Measurements from ENCODE around the gene SYNC.
A peak's percentile ranks its signal among the peaks of the same experiment; 100 is the strongest.

SYNC gene

DNA sequence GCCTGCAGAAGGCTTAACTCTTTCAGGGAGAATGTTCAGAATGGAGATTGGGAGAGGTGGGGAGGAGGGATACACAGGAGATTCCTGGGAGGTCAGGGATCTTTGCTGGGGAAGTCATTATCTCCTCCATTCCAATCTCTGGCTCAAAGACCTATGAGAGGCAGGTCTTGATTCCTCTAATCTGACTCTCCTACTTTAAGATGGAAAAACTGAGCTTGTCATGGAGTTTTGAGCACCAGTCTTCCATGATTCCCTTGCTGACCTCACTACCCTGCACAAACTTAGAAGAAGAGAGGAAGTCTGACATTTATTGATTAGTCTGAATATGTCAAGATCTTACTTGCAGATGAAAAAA lies 41.5 kb upstream of the SYNC start:
- Histone ChIP-seq H3K9ac (ENCODE audit: low read length) (no peak overlapping the region), H3K79me2 (ENCODE audit: low read length) (peaks cover 10% of the 10 kb centered on the region), H3K4me1 (ENCODE audit: low read length) (peaks cover 3% of the 10 kb centered on the region; the same call in 1 of the 2 replicates), H3K27me3 (replicated peaks; ENCODE audit: insufficient read depth, low read length) (no peaks in the 10 kb centered on the region), H3K9me3 (replicated peaks; ENCODE audit: insufficient read depth, low read length) (no peaks in the 10 kb centered on the region), H3K4me3 (ENCODE audit: low read length) (no peak overlapping the region), H3K4me2 (ENCODE audit: low read depth, low read length) (no peak overlapping the region), H2AFZ (ENCODE audit: low read length) (no peak overlapping the region), H4K20me1 (ENCODE audit: insufficient read depth, low read length) (no peaks in the 10 kb centered on the region), H3K27ac (ENCODE audit: low read length) (no peak overlapping the region), H3K9me2 (replicated peaks; ENCODE audit: insufficient read depth, low read length) (no peaks in the 10 kb centered on the region), H3K36me3 (replicated peaks; ENCODE audit: insufficient read depth, low read length) (no peaks in the 10 kb centered on the region), H3F3A (ENCODE audit: insufficient read depth, low read length) (peaks cover 4% of the 10 kb centered on the region; the same call in 1 of the 2 replicates)
- DNase-seq = no peak
- no peak for TF ChIP-seq EZH2 (optimal IDR thresholded peaks at IDR 0.05; ENCODE audit: low read depth, low read length)
- TF ChIP-seq, protein P1, sequence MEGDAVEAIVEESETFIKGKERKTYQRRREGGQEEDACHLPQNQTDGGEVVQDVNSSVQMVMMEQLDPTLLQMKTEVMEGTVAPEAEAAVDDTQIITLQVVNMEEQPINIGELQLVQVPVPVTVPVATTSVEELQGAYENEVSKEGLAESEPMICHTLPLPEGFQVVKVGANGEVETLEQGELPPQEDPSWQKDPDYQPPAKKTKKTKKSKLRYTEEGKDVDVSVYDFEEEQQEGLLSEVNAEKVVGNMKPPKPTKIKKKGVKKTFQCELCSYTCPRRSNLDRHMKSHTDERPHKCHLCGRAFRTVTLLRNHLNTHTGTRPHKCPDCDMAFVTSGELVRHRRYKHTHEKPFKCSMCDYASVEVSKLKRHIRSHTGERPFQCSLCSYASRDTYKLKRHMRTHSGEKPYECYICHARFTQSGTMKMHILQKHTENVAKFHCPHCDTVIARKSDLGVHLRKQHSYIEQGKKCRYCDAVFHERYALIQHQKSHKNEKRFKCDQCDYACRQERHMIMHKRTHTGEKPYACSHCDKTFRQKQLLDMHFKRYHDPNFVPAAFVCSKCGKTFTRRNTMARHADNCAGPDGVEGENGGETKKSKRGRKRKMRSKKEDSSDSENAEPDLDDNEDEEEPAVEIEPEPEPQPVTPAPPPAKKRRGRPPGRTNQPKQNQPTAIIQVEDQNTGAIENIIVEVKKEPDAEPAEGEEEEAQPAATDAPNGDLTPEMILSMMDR (IDR thresholded peaks at IDR 0.05; ENCODE audit: low read length) = no peak
- no peak for TF ChIP-seq EZH2phosphoT487 (IDR thresholded peaks at IDR 0.05; ENCODE audit: low read length)

DNA sequence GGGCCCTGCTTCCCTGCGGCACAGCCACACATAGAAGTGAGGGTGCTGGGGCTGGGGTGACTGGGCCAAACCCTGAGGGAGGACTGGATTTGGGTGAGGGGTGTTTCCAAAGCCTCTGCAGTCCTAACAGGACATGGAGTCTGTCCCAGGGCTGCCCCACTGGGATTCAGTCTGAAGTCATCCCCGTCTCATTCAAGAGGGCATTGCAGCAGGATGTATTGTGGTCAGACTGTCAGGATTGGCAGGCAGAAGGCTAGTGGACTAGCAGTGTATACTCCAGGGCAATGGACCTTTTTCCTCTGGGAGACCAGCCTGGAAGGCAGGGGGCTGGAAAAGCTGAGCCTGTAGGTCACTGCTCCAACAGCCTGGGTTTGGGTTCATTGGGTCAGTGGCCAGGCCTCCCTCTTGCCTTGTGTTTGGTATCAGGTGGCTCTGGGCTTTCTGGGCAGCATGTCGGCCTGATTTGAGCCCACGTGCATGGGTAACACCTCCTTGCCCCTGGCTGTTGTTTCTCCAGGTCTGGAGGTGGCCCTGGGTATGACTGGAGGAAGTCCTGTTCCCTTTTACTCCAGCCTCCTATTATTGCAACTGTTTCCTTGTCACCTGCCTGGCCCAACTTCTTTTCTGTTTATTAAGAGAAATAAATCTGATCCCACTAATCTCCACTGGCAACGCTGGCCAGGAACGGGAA lies 41.0 kb upstream of the SYNC start:
- H3K4me3 ChIP-seq (ENCODE audit: low read length) = no peak overlapping the region
- H3K27ac ChIP-seq (ENCODE audit: low read length) = no peak overlapping the region

DNA sequence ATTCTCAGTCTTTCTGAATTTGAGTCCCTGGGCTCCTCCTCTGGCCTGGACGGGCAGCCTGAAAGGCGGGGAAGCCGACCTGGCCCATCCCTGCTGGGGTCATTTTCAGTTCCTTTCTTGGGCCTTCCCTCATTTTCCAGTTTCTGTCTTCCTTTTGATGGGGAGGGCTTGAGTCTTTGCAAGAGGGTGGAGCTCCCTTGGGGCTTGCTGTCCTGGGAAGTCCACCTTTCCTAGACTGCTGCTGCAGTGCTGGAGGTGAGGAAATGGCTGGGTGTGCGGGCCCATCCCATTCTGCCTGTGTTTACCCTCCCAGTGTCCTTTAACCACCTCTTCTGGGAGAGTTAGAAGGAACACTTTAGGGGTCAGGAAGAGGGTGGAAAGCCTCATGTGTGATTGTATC lies 40.4 kb upstream of the SYNC start:
- Histone ChIP-seq H3K36me3 (replicated peaks; ENCODE audit: insufficient read depth, low read length) (no peaks in the 10 kb centered on the region), H3F3A (ENCODE audit: insufficient read depth, low read length) (peaks cover 4% of the 10 kb centered on the region; the same call in 1 of the 2 replicates), H3K79me2 (ENCODE audit: low read length) (peaks cover 10% of the 10 kb centered on the region), H3K4me2 (ENCODE audit: low read depth, low read length) (peak overlapping the region; percentile 91; the same call in 1 of the 2 replicates), H3K4me1 (ENCODE audit: low read length) (peaks cover 3% of the 10 kb centered on the region; the same call in 1 of the 2 replicates), H4K20me1 (ENCODE audit: insufficient read depth, low read length) (no peaks in the 10 kb centered on the region), H3K27ac (ENCODE audit: low read length) (no peak overlapping the region), H3K27me3 (replicated peaks; ENCODE audit: insufficient read depth, low read length) (no peaks in the 10 kb centered on the region), H3K9me3 (replicated peaks; ENCODE audit: insufficient read depth, low read length) (no peaks in the 10 kb centered on the region), H2AFZ (ENCODE audit: low read length) (no peak overlapping the region), H3K9ac (ENCODE audit: low read length) (no peak overlapping the region), H3K4me3 (ENCODE audit: low read length) (peak overlapping the region; percentile 76; the same call in 1 of the 2 replicates), H3K9me2 (replicated peaks; ENCODE audit: insufficient read depth, low read length) (no peaks in the 10 kb centered on the region)
- DNase-seq = no peak
- no peak for TF ChIP-seq EZH2 (optimal IDR thresholded peaks at IDR 0.05; ENCODE audit: low read depth, low read length)
- TF ChIP-seq, protein P1 (IDR thresholded peaks at IDR 0.05; ENCODE audit: low read length) = no peak
- TF ChIP-seq EZH2phosphoT487 (IDR thresholded peaks at IDR 0.05; ENCODE audit: low read length) = no peak

More for the DNA sequence above, 41.0 kb upstream of the SYNC start:
- H3K4me2 ChIP-seq (ENCODE audit: low read depth, low read length) = no peak overlapping the region
- H3K36me3 ChIP-seq (replicated peaks; ENCODE audit: insufficient read depth, low read length) = no peaks in the 10 kb centered on the region
- TF ChIP-seq EZH2phosphoT487 (IDR thresholded peaks at IDR 0.05; ENCODE audit: low read length) (no peak), EZH2 (optimal IDR thresholded peaks at IDR 0.05; ENCODE audit: low read depth, low read length) (no peak)
- TF ChIP-seq, protein P1 (IDR thresholded peaks at IDR 0.05; ENCODE audit: low read length) = no peak
- peaks cover 10% of the 10 kb centered on the region for H3K79me2 ChIP-seq (ENCODE audit: low read length)
- no peaks in the 10 kb centered on the region for H3K9me3 ChIP-seq (replicated peaks; ENCODE audit: insufficient read depth, low read length)
- no peaks in the 10 kb centered on the region for H3K27me3 ChIP-seq (replicated peaks; ENCODE audit: insufficient read depth, low read length)
- no peak overlapping the region for H2AFZ ChIP-seq (ENCODE audit: low read length)
- H3K9ac ChIP-seq (ENCODE audit: low read length) = no peak overlapping the region
- H3K9me2 ChIP-seq (replicated peaks; ENCODE audit: insufficient read depth, low read length) = no peaks in the 10 kb centered on the region
- no peaks in the 10 kb centered on the region for H4K20me1 ChIP-seq (ENCODE audit: insufficient read depth, low read length)
- H3K4me1 ChIP-seq (ENCODE audit: low read length) = peaks cover 3% of the 10 kb centered on the region; the same call in 1 of the 2 replicates
- peaks cover 4% of the 10 kb centered on the region; the same call in 1 of the 2 replicates for H3F3A ChIP-seq (ENCODE audit: insufficient read depth, low read length)
- DNase-seq = no peak
